ENCODE data around the gene ADM2.

- TF ChIP-seq, protein P1, sequence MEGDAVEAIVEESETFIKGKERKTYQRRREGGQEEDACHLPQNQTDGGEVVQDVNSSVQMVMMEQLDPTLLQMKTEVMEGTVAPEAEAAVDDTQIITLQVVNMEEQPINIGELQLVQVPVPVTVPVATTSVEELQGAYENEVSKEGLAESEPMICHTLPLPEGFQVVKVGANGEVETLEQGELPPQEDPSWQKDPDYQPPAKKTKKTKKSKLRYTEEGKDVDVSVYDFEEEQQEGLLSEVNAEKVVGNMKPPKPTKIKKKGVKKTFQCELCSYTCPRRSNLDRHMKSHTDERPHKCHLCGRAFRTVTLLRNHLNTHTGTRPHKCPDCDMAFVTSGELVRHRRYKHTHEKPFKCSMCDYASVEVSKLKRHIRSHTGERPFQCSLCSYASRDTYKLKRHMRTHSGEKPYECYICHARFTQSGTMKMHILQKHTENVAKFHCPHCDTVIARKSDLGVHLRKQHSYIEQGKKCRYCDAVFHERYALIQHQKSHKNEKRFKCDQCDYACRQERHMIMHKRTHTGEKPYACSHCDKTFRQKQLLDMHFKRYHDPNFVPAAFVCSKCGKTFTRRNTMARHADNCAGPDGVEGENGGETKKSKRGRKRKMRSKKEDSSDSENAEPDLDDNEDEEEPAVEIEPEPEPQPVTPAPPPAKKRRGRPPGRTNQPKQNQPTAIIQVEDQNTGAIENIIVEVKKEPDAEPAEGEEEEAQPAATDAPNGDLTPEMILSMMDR (IDR thresholded peaks at IDR 0.05; ENCODE audit: low read length), result no peak
- TF ChIP-seq EZH2phosphoT487 (IDR thresholded peaks at IDR 0.05; ENCODE audit: low read length), result no peak
Observed at GRCh38 chr22:50483556-50483955, 2.2 kb downstream of the ADM2 start.
